NCI-H1436 (cell line): ENCODE data around the gene TTC28.
A peak's percentile ranks its signal among the peaks of the same experiment; 100 is the strongest.
"Not testable (repeated sequence)": the region's sequence is repeated elsewhere in the genome, so short reads cannot be mapped to it uniquely, and the experiment has no call there.

Experiments used
- DNase-seq: peaks from one replicate; lab custom pipeline; 2025; lab: John Stamatoyannopoulos, UW

TTC28 gene

GRCh38 chr22:28674121-28674563 lies 5.5 kb downstream of the TTC28 start:
- no peak for DNase-seq

GRCh38 chr22:28670756-28671155 lies 8.9 kb downstream of the TTC28 start:
- DNase-seq, result no peak

- DNase-seq, result no peak
These were observed 9.5 kb downstream of the TTC28 start for GRCh38 chr22:28670161-28670560.

GRCh38 chr22:28669387-28669786 lies 10.3 kb downstream of the TTC28 start:
- DNase-seq, result no peak

GRCh38 chr22:28663569-28663942 lies 16.1 kb downstream of the TTC28 start:
- DNase-seq, result not testable (repeated sequence)

GRCh38 chr22:28658448-28658847 lies 21.2 kb downstream of the TTC28 start:
- DNase-seq, result no peak

- DNase-seq, result no peak
These were observed 23.5 kb downstream of the TTC28 start for GRCh38 chr22:28656181-28656580.

GRCh38 chr22:28650463-28650862 lies 29.2 kb downstream of the TTC28 start:
- DNase-seq, result no peak

GRCh38 chr22:28648792-28649191 lies 30.8 kb downstream of the TTC28 start:
- DNase-seq, result no peak

- DNase-seq, result no peak
These were observed 32.4 kb downstream of the TTC28 start for GRCh38 chr22:28647216-28647615.

- no peak for DNase-seq
These were observed 40.3 kb downstream of the TTC28 start for GRCh38 chr22:28639321-28639720.

GRCh38 chr22:28637225-28637624 lies 42.4 kb downstream of the TTC28 start:
- DNase-seq, result no peak

- DNase-seq, result no peak
These were observed 49.5 kb downstream of the TTC28 start for GRCh38 chr22:28630177-28630574.

- DNase-seq, result peak; percentile 2
These were observed 50.0 kb downstream of the TTC28 start for GRCh38 chr22:28629420-28630176.

GRCh38 chr22:28628766-28629165 lies 50.9 kb downstream of the TTC28 start:
- no peak for DNase-seq

- DNase-seq, result no peak
These were observed 51.8 kb downstream of the TTC28 start for GRCh38 chr22:28627791-28628190.

- DNase-seq, result no peak
These were observed 59.3 kb downstream of the TTC28 start for GRCh38 chr22:28620244-28620922.

GRCh38 chr22:28619236-28619635 lies 60.4 kb downstream of the TTC28 start:
- no peak for DNase-seq

GRCh38 chr22:28615423-28615822 lies 64.2 kb downstream of the TTC28 start:
- DNase-seq, result not testable (repeated sequence)

GRCh38 chr22:28609921-28610320 lies 69.7 kb downstream of the TTC28 start:
- no peak for DNase-seq

GRCh38 chr22:28608546-28608945 lies 71.1 kb downstream of the TTC28 start:
- DNase-seq, result no peak

- no peak for DNase-seq
These were observed 71.8 kb downstream of the TTC28 start for GRCh38 chr22:28607795-28608194.

- DNase-seq, result no peak
These were observed 74.5 kb downstream of the TTC28 start for GRCh38 chr22:28604966-28605761.
